Vagina (tissue), 2 donors: ENCODE results near the gene KLHL13.

Source experiments
- CTCF ChIP-seq, 3 experiments: fragments of 450-650 bp in 2 of 3; fragments of 200-600 bp in 1 of 3; sonication (generic) in 1 of 3; IDR thresholded peaks; one replicate each; pipeline ENCODE4 v1.5.1; 2017 to 2019; ENCODE audit warnings: antibody characterized with exemption in 3 of 3, mild to moderate bottlenecking in 2 of 3, moderate library complexity in 2 of 3
- POLR2AphosphoS5 ChIP-seq, 2 donors: sonication (generic); formaldehyde crosslinking; IDR thresholded peaks; one replicate each; pipeline ENCODE4 v1.9.0; 2017; ENCODE audit warnings: antibody characterized with exemption in 2 of 2, mild to moderate bottlenecking in 2 of 2, low read depth in 1 of 2; ENCODE audit not compliant: insufficient read depth in 1 of 2

- no peak for TF ChIP-seq POLR2AphosphoS5 (IDR thresholded peaks at IDR 0.05; ENCODE audit: insufficient read depth in 1 of 2, low read depth in 1 of 2)
- TF ChIP-seq CTCF (IDR thresholded peaks at IDR 0.05) = no peak
These were observed 157.6 kb downstream of the KLHL13 start for GRCh38 chrX:117959045-117959444.
